DND-41 (cell line): ENCODE data around the gene FHOD3.

Experiments
- EZH2 ChIP-seq: IDR thresholded peaks from 3 replicates; pipeline ENCODE4 v1.6.1; 2012; ENCODE audit warnings: borderline replicate concordance, low read depth, mild to moderate bottlenecking, moderate library complexity, low read length, inconsistent platforms; ENCODE audit not compliant: severe bottlenecking
- TF ChIP-seq, protein P1 (sequence below): IDR thresholded peaks from 2 replicates; pipeline ENCODE4 v1.5.1; 2012; ENCODE audit warnings: borderline replicate concordance, low read length, moderate library complexity, mild to moderate bottlenecking; ENCODE audit not compliant: poor library complexity, severe bottlenecking; ENCODE audit errors: extremely low read depth

DNA sequence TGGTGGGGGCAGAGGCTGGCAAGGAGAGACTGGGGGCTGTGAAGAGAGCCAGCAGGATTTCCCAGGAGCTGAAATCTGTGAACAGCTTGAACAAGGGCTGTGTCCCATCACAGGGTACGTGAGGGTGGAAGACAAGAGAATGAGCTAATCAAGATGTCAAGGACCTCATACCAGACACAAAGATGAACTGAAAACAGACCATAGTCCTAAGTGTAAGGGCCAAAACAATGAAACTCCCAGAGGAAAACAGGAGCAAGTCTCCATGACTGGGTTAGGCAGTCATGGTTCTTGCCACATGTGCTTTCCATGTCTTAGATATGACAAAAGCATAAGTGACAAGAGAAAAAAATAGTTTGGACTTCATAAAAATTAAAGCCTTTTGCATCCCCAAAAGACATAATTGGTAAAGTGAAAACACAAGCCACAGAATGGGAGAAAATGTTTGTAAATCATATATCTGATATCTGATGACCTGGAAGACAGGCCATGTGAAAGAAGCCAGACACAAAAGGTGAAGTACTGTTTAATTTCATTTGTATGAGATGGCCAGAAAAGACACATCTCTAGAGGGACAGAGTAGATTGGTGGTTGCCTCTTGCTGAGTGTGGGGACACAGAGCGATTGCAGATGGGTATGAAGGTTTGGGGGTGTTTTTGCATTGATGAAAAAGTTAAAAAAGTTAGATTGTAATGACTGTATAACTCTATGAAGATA, 67.6 kb downstream of the FHOD3 start:
- TF ChIP-seq, protein P1, sequence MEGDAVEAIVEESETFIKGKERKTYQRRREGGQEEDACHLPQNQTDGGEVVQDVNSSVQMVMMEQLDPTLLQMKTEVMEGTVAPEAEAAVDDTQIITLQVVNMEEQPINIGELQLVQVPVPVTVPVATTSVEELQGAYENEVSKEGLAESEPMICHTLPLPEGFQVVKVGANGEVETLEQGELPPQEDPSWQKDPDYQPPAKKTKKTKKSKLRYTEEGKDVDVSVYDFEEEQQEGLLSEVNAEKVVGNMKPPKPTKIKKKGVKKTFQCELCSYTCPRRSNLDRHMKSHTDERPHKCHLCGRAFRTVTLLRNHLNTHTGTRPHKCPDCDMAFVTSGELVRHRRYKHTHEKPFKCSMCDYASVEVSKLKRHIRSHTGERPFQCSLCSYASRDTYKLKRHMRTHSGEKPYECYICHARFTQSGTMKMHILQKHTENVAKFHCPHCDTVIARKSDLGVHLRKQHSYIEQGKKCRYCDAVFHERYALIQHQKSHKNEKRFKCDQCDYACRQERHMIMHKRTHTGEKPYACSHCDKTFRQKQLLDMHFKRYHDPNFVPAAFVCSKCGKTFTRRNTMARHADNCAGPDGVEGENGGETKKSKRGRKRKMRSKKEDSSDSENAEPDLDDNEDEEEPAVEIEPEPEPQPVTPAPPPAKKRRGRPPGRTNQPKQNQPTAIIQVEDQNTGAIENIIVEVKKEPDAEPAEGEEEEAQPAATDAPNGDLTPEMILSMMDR: no peak
- TF ChIP-seq EZH2: no peak
